HT-29 (cell line): ENCODE results near the gene MED13. TPM values are rescaled to one million over a fixed set of nuclear protein-coding genes. Genes with fewer than 3 reads are reported as not detected.
"Not testable (repeated sequence)": the region's sequence is repeated elsewhere in the genome, so short reads cannot be mapped to it uniquely, and the experiment has no call there.

Experiments used
- DNase-seq: peaks from one replicate; pipeline ENCODE4 v3.0.0-alpha.2; 2015; ENCODE audit warnings: low spot score
- total RNA-seq: library from RNA; depleted of rRNA; stranded (reverse); fragments of >200 nt; shearing (Covaris generic); gene quantifications from 2 replicates; pipeline ENCODE4 v1.2.3, GENCODE V29; 2014

Gene MED13
- total RNA-seq, 1 experiment from 2014 or later: 24.2 TPM

GRCh38 chr17:62052765-62053338 lies 12.2 kb downstream of the MED13 start:
- no peak for DNase-seq

DNA sequence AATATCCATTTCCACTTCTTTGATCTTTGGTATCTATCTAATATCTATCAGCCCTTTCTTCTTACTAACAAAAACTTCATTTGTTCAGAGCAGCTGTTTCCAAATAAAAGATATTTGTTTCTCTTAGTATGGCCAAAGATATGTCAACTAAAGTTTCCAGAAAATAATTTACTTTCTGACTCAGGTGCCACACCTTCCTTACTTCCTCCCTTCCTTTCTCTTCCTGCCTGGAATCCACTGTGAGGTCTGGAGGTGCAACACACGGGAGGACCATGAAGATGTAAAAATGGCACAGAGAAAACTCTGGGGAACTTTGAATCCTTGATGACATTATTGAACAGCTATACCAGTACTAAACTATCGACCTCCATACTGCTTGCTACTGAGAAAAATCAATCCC lies 14.0 kb downstream of the MED13 start:
- no peak for DNase-seq

DNA sequence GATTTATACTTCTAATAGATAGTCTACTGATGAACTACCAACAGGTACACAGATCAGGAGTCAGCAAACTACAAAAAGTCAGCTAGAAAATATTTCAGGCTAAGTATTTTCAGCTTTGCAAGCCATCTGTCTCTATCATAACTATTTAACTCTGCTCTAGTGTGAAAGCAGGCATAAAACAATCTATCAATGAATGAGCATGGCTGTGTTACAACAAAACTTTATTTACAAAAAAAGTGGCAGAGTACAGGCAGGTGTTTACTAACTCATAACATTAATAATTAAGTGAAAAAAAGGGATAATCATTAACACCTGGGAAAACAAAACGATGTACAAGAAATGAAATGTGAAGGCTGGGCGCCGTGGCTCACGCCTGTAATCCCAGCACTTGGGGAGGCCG lies 15.8 kb downstream of the MED13 start:
- DNase-seq: no peak

- DNase-seq: no peak
These were observed 16.8 kb downstream of the MED13 start for GRCh38 chr17:62048262-62048661.

DNA sequence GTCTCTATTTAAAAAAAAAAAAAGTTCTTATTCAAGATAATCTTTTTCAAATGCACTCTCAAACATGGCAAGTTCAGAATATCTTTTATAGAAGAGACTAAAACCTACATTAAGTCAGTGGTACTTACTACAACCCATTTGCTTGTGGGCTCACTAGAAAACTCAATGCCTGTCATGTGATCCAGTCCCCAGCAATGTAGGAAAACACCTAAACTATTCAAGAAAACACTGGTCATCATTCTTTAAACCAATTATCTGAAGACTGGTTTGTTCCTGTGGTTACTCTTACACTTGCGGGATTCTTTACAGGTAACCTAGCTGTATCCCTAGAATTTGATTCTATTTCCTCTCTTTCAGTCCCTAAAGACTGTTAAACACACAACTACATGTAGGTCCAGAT lies 19.6 kb downstream of the MED13 start:
- DNase-seq: no peak

GRCh38 chr17:62045109-62045508 lies 20.0 kb downstream of the MED13 start:
- no peak for DNase-seq

DNA sequence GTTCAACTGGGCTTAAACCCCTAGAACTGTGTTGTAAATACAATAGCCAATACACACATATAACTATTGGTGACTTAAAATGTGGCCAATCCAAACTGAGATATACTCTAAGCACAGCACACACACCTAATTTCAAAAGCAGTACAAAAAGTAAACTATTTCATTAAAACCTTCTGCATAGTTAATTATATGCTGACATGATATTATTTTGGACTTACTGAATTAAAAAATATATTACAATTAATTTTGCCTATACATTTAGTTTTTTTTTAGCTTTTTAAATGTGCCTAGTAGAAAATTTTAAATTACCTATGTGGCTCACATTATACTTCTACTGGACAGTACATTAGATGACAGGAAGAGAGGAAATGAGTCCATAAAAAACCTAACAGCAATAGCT lies 21.5 kb downstream of the MED13 start:
- no peak for DNase-seq

GRCh38 chr17:62043140-62043539 lies 21.9 kb downstream of the MED13 start:
- DNase-seq: no peak

- DNase-seq: no peak
These were observed 26.8 kb downstream of the MED13 start for GRCh38 chr17:62038248-62038647.

GRCh38 chr17:62033317-62033716 lies 31.8 kb downstream of the MED13 start:
- no peak for DNase-seq

- no peak for DNase-seq
These were observed 32.6 kb downstream of the MED13 start for GRCh38 chr17:62032480-62032879.

DNA sequence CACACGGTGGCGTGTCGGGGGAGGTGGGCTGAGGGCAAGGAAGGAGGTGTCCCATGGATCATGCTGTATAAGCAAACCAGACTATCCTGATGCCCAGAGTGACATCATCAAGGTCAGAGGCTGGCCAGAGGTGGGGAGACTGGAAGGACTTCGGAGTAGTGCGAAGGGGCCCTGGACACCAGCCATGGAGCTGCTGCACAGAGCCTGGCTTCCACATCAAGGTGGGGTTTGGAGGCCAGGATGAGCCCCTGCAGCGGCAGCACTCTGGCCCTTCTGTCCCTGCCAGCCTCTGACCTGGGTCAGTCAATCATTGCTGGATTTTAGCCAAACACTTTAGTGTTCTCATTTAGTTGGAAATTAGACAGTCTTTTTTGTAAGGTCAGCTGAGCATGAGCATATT lies 34.8 kb downstream of the MED13 start:
- no peak for DNase-seq

DNA sequence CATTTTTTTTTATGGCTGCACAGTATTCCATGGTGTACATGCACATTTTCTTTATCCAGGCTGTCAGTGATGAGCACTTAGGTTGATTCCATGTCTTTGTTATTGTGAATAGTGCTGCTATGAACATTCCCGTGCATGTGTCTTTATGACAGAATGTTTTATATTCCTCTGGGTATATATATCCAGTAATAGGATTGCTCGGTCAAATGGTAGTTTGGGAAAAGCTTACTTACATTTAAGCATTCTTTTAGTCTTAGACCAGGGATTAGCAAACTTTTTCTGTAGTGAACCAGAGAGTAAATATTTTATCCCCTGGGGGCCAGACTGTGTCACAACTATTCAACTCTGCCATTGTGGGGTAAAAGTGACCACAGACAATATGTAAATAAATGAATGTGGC lies 40.2 kb downstream of the MED13 start:
- no peak for DNase-seq

DNA sequence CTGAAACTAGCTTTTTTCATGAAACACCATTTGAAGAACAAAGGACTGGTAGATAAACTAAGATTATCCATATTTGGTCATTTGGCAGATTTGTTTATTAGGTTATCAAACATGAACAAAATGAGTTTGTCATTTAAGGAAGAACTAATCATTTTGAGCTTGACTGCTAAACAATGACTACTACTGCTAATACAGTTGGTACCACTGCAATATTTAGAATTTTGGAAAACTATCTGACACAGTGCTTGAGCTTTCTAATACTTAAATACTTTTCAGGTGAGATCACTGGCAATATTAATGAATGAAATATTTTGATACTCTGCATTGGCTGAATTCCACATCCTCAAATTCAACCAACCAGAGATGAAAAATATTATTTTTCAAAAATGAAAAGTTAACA lies 47.2 kb downstream of the MED13 start:
- no peak for DNase-seq

GRCh38 chr17:62017496-62017895 lies 47.6 kb downstream of the MED13 start:
- DNase-seq: no peak

DNA sequence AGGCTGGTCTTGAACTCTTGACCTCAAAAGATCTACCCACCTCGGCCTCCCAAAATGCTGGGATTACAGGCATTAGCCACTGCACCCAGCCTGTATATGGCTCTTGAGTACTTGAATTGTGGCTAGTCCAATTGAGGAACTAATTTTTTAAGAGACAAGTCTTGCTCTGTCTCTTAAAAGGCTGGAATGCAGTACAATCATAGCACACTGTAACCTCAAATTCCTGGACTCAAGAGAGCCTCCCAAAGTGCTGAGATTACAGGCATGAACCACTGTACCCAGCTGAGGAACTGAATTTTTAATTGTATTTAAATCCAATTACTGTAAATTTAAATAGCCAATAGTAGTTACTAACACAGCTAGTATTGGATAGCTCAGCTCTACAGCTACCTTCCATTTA lies 50.6 kb downstream of the MED13 start:
- DNase-seq: no peak

- no peak for DNase-seq
These were observed 55.9 kb downstream of the MED13 start for GRCh38 chr17:62009220-62009619.

DNA sequence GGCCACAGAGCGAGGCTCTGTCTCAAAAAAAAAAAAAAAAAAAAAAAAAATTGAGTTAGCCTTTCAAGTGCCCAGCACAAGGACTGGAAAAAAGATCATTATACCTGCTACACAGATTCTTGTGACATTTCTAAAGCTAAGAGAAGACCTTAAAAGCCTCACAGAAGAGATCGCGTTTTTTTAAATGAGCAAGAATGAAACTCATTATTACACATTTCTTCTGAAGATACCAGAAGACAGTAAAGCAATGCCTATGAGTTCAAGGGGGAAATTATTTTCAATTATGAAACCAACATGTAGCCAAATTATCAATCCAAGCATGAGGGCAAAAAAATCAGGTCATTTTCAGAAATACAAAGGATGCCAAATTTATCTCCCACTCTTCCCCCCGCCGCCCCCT lies 56.8 kb downstream of the MED13 start:
- no peak for DNase-seq

- no peak for DNase-seq
These were observed 60.7 kb downstream of the MED13 start for GRCh38 chr17:62004388-62004787.

- not testable (repeated sequence) for DNase-seq
These were observed 61.9 kb downstream of the MED13 start for GRCh38 chr17:62003141-62003540.

DNA sequence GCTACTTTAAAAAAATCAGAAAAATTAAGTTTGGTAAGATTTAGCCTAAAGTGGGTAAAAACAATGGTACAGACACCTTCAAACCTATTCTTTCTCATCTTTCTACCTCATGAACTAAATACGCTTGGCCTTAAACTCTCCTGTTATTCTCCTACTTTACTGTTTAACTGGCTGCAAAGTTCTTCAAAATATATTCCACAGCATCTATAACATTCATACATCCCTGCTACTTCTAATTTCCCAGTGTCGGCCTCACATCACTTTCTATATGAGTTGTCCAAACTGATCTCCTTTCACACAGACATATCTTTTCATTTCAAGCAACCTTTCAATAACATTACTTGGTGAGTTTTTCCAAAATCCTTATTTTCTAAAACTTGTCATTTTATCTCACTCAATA lies 64.0 kb downstream of the MED13 start:
- DNase-seq: no peak

DNA sequence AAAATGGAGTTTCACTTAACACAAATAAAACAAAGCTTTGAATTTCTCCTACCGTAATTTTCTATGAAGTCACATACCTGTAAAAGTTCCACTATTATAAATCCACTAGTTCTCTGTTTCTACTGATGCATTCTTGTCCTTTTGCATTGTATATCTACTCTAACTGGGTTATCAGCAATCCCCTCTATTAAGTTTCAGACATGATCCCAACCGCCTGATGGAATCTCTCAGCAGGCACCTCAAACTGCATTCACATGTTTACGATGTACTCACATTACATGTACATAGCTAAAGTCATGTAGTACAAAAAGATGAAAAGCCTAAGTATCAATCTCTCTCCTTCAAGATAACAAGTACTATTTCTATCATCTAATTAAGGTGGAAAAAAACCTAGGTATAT lies 64.9 kb downstream of the MED13 start:
- no peak for DNase-seq

DNA sequence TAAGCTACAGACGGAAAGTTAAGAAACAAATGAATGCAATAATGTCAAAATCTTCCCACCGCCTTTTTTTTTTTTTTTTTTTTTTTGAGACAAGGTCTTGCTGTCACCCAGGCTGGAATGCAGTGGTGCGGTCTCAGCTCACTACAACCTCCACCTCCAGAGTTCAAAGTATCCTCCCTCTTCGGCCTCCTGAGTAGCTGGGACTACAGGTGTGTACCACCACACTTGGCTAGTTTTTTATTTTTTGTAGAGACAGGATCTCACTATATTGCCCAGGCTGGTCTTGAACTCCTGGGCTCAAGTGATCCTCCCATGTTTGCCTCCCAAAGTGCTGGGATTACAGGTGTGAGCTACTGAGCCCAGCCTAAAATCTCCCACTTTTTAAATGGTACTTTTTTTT lies 66.5 kb downstream of the MED13 start:
- DNase-seq: not testable (repeated sequence)

GRCh38 chr17:61997664-61998063 lies 67.4 kb downstream of the MED13 start:
- no peak for DNase-seq
